AG10803 (cell line): Measurements from ENCODE around the gene TWF2.

Experiments used
- DNase-seq: peaks from one replicate; pipeline ENCODE4 v3.0.0; 2010; ENCODE audit warnings: low read depth
- H3K4me3 ChIP-seq: 2 replicates; pipeline ENCODE4 v1.5.1; 2011; ENCODE audit warnings: mild to moderate bottlenecking, low read length, control low read depth
- TF ChIP-seq, protein P1 (sequence below): conservative IDR thresholded peaks from 2 replicates; pipeline ENCODE4 v1.5.1; 2011; ENCODE audit warnings: mild to moderate bottlenecking, low read length, control low read depth, inconsistent platforms

Gene TWF2

DNA sequence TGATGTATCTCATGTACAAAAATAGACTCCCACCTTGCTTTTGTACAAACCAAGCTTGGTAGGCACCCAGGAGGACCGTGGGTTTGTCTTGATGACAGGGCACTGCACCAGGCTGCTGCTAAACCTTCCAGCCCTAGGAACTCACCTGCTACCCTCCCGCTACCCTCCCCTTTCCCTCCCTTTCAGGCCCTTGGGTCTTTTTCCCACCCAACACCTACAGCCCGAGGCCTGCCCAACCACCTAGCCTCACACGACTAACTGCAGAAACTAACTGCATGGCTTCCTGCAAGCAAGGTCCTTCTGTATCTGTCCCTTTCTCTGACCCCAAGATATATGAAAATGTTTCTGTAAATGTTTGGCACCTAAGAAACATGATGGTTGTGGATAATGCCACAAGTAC lies 17.7 kb upstream of the TWF2 start:
- no peak for DNase-seq
- H3K4me3 ChIP-seq, result no peak overlapping the region
- TF ChIP-seq, protein P1, sequence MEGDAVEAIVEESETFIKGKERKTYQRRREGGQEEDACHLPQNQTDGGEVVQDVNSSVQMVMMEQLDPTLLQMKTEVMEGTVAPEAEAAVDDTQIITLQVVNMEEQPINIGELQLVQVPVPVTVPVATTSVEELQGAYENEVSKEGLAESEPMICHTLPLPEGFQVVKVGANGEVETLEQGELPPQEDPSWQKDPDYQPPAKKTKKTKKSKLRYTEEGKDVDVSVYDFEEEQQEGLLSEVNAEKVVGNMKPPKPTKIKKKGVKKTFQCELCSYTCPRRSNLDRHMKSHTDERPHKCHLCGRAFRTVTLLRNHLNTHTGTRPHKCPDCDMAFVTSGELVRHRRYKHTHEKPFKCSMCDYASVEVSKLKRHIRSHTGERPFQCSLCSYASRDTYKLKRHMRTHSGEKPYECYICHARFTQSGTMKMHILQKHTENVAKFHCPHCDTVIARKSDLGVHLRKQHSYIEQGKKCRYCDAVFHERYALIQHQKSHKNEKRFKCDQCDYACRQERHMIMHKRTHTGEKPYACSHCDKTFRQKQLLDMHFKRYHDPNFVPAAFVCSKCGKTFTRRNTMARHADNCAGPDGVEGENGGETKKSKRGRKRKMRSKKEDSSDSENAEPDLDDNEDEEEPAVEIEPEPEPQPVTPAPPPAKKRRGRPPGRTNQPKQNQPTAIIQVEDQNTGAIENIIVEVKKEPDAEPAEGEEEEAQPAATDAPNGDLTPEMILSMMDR, result no peak

DNA sequence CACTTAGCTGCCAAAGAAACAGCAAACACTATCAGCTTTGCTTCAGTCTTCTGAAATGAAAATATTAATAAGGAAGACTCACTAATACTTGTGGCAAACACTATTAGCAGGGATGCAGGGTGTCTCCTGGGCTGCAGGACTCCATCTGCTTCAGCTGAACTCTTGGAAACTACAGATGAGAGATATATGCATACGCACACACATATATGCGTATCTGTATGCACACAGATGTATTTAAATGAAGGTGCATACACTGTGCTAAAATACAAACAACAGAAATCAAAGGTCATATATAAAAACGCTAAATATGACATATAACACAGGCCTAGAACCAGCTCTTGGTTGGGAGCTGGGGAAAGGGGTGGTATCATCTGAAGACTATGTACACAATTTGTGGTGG lies 17.2 kb upstream of the TWF2 start:
- TF ChIP-seq, protein P1, result no peak
- DNase-seq, result no peak
- H3K4me3 ChIP-seq, result no peak overlapping the region

DNA sequence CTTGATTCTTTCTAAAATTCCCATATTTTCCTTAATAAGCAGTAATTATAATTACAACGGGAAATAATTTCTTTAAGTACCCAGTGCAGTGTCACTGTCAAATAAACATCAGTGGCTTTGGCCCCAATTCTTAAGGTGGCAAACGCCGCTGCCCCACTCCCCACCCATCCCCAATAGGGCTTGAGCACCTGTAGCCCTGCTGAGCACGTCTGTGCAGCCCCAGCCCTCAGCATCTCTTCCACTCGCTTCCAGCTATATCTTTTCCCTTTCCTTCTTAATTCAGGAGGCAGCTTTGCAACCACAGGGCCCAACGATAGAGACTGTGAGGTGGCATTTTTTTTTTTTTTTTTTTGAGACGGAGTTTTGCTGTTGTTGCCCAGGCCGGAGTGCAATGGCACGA lies 15.7 kb upstream of the TWF2 start:
- no peak overlapping the region for H3K4me3 ChIP-seq
- TF ChIP-seq, protein P1, result no peak
- no peak for DNase-seq

DNA sequence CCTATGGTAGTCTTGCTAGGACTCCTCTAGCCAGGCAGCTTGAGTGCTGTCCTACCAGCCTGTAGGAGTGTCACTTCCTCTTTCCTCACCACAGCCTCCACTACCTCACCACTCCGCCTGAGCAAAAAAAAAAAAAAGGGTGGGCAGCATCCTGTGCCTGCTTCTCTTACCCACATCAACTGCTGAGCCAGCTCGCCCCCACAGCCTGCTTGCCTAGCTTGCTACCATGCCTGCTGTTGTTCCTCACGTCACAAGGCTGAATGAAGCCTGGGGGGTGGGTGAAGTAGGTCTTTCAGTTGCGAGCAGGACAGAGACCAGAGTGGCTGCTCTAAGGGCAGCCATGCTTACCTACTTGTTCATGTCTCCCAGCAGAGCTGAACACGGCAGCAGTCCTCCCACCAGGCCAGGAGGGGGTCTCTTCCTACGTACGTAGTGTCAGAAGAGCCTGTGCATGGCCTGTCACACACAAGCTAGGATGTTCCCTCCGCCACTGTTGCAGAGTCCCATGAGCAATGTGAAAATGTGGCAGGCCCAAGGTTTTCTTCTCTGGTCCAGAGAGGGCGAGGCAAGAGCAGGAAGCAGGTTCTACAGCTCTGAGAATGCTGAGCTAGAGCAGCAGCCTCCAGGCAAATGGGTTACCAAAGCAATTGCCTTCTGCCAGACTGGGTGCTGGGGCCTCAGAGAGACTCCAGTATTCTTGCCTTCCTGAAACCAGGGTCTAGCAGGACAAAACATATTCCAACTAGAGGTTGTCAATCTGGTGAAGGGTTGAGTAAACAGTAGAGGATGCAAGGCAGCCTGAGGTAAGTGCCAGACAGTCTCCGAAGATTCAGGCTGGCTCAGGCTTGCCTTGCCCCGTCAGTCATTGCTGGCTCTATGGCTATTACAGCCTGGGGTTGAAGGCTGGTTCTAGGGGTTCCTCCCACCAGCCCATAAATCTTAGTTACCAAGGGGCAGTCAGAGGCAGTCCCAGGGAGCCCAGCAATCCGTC lies 14.7 kb upstream of the TWF2 start:
- no peak for DNase-seq
- no peak overlapping the region for H3K4me3 ChIP-seq
- TF ChIP-seq, protein P1, result no peak

DNA sequence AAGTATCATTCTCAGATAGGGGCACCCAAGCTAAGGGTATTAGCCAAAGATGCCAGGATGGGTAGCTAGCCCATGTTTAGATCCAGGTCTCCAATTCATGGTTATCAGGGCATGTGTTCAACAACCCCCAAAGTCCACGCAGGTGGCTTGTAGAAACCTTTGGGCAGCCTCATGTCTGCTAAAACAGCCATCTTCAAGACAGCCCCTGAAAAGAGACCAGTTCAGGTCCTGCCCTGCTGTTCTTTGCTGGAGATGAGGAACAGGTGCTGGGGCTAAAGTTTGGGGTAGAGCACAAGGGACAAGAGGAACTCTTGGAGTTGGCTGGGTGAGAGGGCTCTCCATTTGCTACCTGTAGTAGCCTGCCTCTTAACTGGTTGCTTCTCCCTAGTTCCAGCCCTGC lies 11.2 kb upstream of the TWF2 start:
- H3K4me3 ChIP-seq, result no peak overlapping the region
- TF ChIP-seq, protein P1, result no peak
- DNase-seq, result no peak

DNA sequence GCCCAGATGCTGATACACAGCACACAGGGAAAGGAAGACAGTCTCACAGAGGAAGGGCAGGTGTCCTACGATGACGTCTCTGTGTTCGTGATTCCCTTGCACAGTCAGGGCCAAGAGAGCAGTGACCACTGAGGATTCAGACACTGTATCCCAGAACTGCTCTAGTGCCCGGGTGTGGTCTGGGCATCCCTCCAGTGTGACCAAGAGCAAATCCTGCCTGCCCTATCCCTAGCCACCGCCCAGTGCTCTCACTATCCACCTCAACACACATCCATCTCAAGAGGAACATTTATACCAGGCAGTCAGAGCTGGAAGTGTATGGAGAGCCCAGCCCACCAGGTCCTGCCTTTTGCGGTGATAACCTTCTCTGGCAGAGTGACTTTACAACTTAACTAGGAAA lies 10.7 kb upstream of the TWF2 start:
- H3K4me3 ChIP-seq, result no peak overlapping the region
- no peak for DNase-seq
- TF ChIP-seq, protein P1, result no peak
